OCI-LY7 (cell line): ENCODE data around the gene MYL11. TPM values are rescaled to one million over a fixed set of nuclear protein-coding genes. Genes with fewer than 3 reads are reported as not detected.

Source experiments
- BruUV-seq: library from RNA; stranded (reverse); fragments of 400-500 nt; replicated peaks from 2 replicates; lab custom pipeline; 2021; lab: Mats Ljungman, UMichigan
- CTCF ChIA-PET: fragments of 300-600 bp; sonication (Branson Sonifier 250); formaldehyde crosslinking; loops from one replicate; lab custom pipeline; 2022; ENCODE audit warnings: antibody characterized with exemption; ENCODE audit not compliant: unreplicated experiment; lab: Charles Lee
- POLR2A ChIA-PET: fragments of 300-600 bp; sonication (Branson Sonifier 250); formaldehyde crosslinking; loops from one replicate; lab custom pipeline; 2022; ENCODE audit warnings: antibody characterized with exemption; lab: Charles Lee
- DNase-seq: peaks from one replicate; pipeline ENCODE4 v3.0.0-alpha.2; 2015; ENCODE audit warnings: low spot score
- H2AFZ ChIP-seq: fragments of 200-600 bp; sonication (generic), shearing (Covaris generic); 2 replicates; pipeline ENCODE4 v1.6.1; 2014; ENCODE audit warnings: mild to moderate bottlenecking, antibody characterized with exemption, low read length, moderate library complexity
- H3K27ac ChIP-seq: fragments of 200-600 bp; sonication (generic); 2 replicates; pipeline ENCODE4 v1.5.1; 2014; ENCODE audit warnings: mixed run types, low read depth, mild to moderate bottlenecking, moderate library complexity, low read length, inconsistent platforms; ENCODE audit not compliant: poor library complexity, severe bottlenecking
- H3K36me3 ChIP-seq: fragments of 200-600 bp; sonication (generic); 2 replicates; pipeline ENCODE4 v1.6.1; 2014; ENCODE audit warnings: mild to moderate bottlenecking, antibody characterized with exemption, low read length, moderate library complexity, mixed read lengths; ENCODE audit not compliant: insufficient read depth
- H3K4me1 ChIP-seq: fragments of 200-600 bp; sonication (generic); 2 replicates; pipeline ENCODE4 v1.5.1; 2014; ENCODE audit warnings: mild to moderate bottlenecking, low read length; ENCODE audit not compliant: insufficient read depth, poor library complexity, severe bottlenecking
- H3K4me2 ChIP-seq: fragments of 200-600 bp; sonication (generic); 2 replicates; pipeline ENCODE4 v1.6.1; 2014; ENCODE audit warnings: mild to moderate bottlenecking, low read length
- H3K4me3 ChIP-seq: fragments of 200-600 bp; sonication (generic); 2 replicates; pipeline ENCODE4 v1.5.1; 2014; ENCODE audit warnings: mild to moderate bottlenecking, low read depth, low read length; ENCODE audit not compliant: poor library complexity, severe bottlenecking
- H3K79me2 ChIP-seq: fragments of 200-600 bp; sonication (generic); 2 replicates; pipeline ENCODE4 v1.6.1; 2016; ENCODE audit warnings: low read depth, mild to moderate bottlenecking, low read length, moderate library complexity, mixed read lengths; ENCODE audit not compliant: insufficient read depth
- H3K9me2 ChIP-seq: fragments of 200-600 bp; sonication (generic); 2 replicates; pipeline ENCODE4 v1.6.1; 2016; ENCODE audit warnings: mild to moderate bottlenecking, low read length, mixed read lengths; ENCODE audit not compliant: insufficient read depth
- H3K9me3 ChIP-seq: fragments of 200-600 bp; sonication (generic); 2 replicates; pipeline ENCODE4 v1.6.1; 2014; ENCODE audit warnings: mild to moderate bottlenecking, mixed run types, low read length, mixed read lengths
- H4K20me1 ChIP-seq: fragments of 200-600 bp; sonication (generic); 2 replicates; pipeline ENCODE4 v1.6.1; 2014; ENCODE audit warnings: mild to moderate bottlenecking, antibody characterized with exemption, low read length, moderate library complexity, mixed read lengths; ENCODE audit not compliant: insufficient read depth
- CTCF ChIP-seq: fragments of 200-600 bp; sonication (generic); conservative IDR thresholded peaks from 2 replicates; pipeline ENCODE4 v1.5.1; 2014; ENCODE audit warnings: mild to moderate bottlenecking, antibody characterized with exemption, low read length, moderate library complexity, mixed read lengths
- EZH2phosphoT487 ChIP-seq: fragments of 200-600 bp; sonication (generic); IDR thresholded peaks from 2 replicates; pipeline ENCODE4 v1.6.1; 2018; ENCODE audit warnings: low read depth, borderline replicate concordance, mild to moderate bottlenecking, mixed run types, antibody characterized with exemption, low read length, moderate library complexity, mixed read lengths
- intact Hi-C: fragments of 100-400 bp; cut with micrococcal nuclease; formaldehyde crosslinking; loops from one replicate; pipeline ENCODE4 v1.10.0; 2022; ENCODE audit not compliant: unreplicated experiment
- total RNA-seq, 2 experiments: library from RNA; depleted of rRNA in 1 of 2; stranded (reverse); fragments of >200 nt in 1 of 2; shearing (Covaris generic) in 1 of 2; gene quantifications; 2 replicates each; pipeline ENCODE4 v1.2.3, GENCODE V29; 2014 to 2022

The MYL11 gene
- total RNA-seq, 2 experiments from 2014 or later: 3.2 to 3.9 TPM

- POLR2A ChIA-PET: no interaction called here
Measured at GRCh38 chr16:30414159-30414558, 39.6 kb downstream of the MYL11 start.

DNA sequence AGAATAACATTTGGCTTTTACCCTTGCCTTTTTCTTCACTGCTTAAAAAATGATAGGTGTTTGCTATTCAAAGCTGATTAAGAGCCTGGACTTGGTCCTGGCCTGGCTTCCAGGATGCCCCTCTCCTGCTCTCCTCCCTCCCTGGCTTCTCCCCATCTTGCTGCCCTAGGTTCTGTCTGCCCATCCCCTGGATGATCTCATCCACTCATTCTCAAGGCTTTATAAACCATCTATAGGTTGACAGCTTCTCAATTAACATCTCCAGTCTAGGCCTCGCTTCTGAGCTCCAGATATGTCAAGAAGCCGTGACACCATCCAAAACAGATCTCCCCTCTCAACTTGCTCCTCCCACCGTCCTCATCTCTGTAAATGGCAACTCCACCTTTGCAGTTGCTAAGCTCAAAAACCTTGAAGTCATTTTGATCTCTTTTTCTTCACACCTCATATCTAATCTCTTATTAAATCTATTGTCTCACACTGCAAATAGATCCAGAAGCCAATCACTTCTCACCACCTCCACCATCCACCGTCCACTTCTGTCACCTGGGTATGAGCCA, 41.5 kb downstream of the MYL11 start:
- CTCF ChIA-PET: no interaction called here
- Histone ChIP-seq H3K79me2 (peaks cover 4% of the 10 kb centered on the region; the same call in 1 of the 2 replicates), H3K9me2 (no peaks in the 10 kb centered on the region), H3K4me1 (peaks cover 20% of the 10 kb centered on the region), H2AFZ (no peak overlapping the region), H3K4me2 (no peak overlapping the region), H3K27ac (no peak overlapping the region), H3K9me3 (no peaks in the 10 kb centered on the region), H4K20me1 (no peaks in the 10 kb centered on the region), H3K36me3 (peaks cover 70% of the 10 kb centered on the region), H3K4me3 (no peak overlapping the region)
- POLR2A ChIA-PET: no interaction called here
- BruUV-seq: no TSS peak
- no peak for DNase-seq
- intact Hi-C loops: no loop called here
- TF ChIP-seq CTCF (no peak), EZH2phosphoT487 (no peak)

More at GRCh38 chr16:30414159-30414558, 39.6 kb downstream of the MYL11 start:
- no peaks in the 10 kb centered on the region for H3K9me2 ChIP-seq
- H3K36me3 ChIP-seq: peaks cover 63% of the 10 kb centered on the region
- no peaks in the 10 kb centered on the region for H4K20me1 ChIP-seq
- no peak overlapping the region for H3K4me3 ChIP-seq
- no peak overlapping the region for H3K4me2 ChIP-seq
- BruUV-seq: no TSS peak
- TF ChIP-seq CTCF: no peak
- no peak for TF ChIP-seq EZH2phosphoT487
- H3K4me1 ChIP-seq: peaks cover 29% of the 10 kb centered on the region
- H2AFZ ChIP-seq: no peak overlapping the region
- intact Hi-C loops: no loop called here
- H3K79me2 ChIP-seq: peaks cover 4% of the 10 kb centered on the region; the same call in 1 of the 2 replicates
- H3K27ac ChIP-seq: no peak overlapping the region
- no peak for DNase-seq
- CTCF ChIA-PET: no interaction called here
- no peaks in the 10 kb centered on the region for H3K9me3 ChIP-seq
